ENCODE results near the gene AFDN.

GRCh38 chr6:167781066-167781767 is 45.5 kb upstream of the AFDN start:
- TF ChIP-seq CTCF (IDR thresholded peaks at IDR 0.05; ENCODE audit: insufficient read depth, low read length, poor library complexity, severe bottlenecking) (no peak), EZH2phosphoT487 (conservative IDR thresholded peaks at IDR 0.05; ENCODE audit: low read length) (no peak)

Data from SU-DHL-6 (cell line).